NCI-H524 (cell line): ENCODE results near the gene TTLL3.

Source experiments
- DNase-seq, 2 experiments: peaks; one replicate each; lab custom pipeline; 2025; lab: John Stamatoyannopoulos, UW

TTLL3 gene

DNA sequence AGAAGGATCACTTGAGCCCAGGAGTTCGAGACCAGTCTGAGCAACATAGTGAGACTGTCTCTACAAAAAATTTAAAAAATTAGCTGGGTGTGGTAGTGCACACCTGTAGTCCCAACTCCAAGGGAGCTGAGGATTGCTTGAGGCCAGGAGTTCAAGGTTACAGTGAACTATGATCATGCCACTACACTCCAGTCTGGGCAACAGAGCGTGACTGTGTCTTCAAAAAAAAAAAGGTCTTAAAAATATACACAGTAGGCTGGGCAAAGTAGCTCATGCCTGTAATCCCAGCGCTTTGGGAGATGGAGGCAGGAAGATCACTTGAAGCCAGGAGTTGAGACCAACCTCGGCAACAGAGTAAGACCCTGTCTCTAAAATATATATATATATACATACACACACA, 29.2 kb upstream of the TTLL3 start:
- no peak for DNase-seq

DNA sequence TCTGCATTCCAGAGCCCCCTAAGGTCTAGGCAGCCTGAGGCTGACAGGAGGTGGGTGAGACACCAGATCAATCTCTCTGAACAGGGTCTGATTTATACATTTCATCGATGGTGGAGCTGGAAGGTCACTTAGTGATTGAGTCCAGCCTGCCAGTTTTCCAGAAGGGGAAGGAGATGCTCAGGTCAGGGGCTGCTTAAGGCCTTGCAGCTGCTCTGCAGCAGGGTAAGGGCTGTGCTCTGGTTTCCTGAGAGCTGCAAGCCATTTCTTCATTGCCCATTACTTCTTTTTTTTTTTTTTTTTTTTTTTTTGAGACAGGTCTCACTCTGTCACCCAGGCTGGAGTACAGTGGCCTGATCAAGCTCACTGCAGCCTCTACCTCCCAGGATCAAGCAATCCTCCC, 28.5 kb upstream of the TTLL3 start:
- no peak for DNase-seq

DNA sequence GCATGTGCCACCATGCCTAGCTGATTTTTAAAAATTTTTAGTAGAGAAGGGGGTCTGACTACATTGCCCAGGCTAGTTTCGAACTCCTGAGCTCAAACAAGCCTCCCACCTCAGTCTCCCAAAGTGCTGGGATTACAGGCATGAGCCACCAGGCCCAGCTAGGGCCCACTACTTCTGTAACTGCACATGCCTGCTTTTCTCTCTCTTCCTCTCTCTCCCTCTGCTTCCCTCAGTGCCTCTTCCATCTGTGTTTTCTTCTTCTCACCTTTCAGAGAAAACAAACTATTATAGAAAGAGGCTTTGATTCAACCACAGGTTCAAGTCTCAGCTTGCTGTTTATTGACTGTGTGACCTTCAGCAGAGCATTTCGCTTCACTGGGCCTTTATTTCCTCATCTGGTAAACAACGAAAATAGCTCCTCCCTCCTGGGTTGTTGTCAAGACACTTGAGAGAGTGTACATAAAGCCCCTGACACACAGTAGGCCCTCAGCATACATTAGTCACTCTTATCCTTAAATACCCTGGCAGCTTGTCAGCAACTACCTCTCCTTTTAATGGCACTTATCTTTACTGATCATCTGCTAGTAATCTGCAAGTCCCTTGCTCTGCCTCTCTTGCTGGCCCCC, 28.0 kb upstream of the TTLL3 start:
- no peak for DNase-seq

DNA sequence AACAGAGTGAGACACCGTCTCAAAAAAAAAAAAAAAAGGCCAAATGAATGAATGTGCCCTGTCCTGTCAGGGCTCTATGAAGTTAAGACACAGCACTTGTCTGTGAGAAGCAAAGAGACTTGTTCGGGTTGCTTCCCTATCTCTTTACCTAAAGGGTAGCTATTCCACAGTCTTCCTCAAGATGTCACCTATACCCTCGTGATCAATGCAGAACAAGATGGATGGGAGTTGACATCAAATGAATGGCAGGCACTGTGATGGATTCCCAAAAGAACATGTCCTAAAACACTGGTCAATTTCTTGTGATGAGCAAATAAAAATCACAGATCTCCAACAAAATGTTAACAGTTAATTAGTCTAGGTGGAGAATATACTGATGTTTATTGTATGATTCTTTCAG, 27.3 kb upstream of the TTLL3 start:
- peak in 1 of 2 experiments; percentile 41 for DNase-seq

DNA sequence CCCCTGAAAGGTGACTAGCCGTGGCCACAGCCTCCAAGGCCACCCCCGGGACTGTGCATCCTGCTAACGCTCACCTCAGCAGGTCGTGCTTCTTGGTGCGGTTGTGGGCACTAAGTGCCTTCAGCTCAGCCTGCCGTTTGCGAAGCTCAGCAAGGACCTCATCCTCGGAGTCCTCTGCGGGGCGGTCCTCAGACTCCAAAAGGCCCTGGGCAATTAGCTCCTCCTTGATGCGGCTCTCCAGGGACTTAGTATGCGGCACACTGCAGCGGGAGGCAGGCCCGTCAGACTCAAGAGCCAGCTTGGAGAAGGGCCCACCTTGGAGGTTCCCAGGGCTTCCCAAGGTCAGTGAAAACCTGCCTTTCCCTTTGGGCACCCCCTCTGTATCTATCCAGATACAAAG, 26.1 kb upstream of the TTLL3 start:
- DNase-seq, result no peak

DNA sequence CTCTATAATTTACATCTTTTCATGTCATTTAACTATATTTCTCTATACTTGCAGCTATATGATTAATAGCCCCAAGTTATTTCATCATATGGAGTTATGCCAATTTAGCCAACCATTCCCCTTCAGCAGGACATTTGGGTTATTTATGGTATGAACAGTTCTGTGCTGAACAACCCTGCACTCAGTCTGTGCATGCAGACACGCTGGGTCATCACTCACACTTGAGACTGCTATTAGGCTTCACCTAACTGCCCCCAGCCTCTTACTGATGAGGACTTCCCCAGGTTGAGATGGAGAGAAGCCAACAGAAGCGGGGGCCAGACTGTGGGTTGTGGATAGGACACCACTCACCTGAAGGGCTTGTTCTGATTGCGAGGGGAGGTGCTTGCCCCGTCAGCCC, 25.1 kb upstream of the TTLL3 start:
- DNase-seq, result no peak

DNA sequence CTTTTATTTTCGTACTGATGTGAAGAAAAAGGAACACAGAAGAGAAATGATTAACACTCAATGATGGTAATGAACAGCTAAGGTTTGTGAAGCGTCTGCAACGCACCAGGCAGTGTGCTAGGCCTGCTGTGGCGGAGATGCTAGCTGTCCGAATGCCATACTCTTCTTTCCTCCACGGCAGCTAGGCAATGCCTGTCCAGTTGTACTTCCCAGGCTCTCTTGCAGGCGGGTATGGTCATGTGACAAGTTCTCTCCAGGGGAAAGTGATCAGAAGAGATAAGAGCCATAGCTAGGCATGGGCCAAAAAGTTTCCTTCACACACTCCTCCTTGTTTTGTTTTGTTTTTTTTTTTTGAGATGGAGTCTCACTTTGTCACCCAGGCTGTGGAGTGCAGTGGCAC, 24.5 kb upstream of the TTLL3 start:
- no peak for DNase-seq

DNA sequence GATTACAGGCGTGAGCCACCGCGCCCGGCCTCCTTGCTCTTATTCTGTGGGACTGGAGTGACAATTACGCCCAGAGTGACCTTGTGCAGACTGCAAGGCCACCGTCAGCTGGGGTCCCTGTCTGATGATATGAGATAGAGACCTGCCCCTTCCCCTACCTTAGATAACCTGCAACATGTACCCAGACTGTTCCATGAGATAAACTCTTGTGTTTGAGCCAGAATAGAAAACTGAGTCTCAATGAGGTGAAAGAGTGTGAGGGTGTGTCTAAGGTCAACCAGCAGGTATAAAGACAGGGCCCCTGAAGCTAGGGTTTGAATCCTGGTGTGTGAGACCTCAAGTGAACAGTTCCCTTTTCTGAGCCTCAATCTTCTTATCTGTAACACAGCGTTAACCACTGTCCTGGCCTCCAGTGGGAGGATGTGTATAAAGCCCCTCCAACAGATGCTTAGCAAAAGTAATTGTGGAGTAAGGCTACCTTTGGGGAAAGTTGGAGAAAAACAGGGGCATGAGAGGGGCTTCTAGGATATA, 23.8 kb upstream of the TTLL3 start:
- DNase-seq, result no peak

DNA sequence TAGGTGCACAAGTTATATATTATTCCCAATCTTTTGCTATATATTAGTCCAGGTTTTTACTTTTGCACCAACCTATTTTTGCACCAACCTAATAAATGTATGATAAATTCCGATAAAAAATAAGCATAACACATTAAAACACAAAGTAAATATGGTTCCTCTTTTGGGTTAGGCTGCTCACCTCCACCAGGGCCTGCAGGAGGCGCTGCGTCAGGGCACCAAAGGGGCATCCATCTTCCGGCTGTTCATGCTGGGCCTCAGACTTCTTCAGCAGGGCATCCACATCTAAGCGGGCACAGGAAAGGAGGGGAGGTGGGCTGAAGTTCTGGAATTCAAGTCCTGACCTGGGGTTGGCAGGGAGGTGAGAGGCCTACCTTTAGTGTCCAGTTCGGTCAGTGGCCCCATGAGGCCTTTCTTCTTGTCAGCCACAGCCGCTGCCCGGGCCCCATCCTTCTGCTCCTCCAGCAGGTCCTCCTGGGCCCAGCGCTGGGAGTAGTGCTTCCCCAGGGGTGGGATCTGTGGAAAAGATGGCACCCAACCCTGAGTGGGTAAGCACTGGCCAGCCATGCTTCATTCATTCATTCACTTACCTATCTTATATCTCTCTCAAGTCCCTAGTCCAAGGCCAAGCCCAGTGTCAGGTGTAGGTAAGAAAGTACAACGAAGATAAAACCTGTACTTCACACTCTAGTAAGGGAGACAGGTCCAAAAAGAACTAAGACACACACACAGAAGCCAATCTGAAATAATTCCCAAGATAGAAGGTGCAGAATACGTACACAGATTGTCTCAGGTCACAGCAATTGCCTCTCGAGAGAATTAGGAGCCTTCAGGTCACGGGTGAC, 23.0 kb upstream of the TTLL3 start:
- no peak for DNase-seq

DNA sequence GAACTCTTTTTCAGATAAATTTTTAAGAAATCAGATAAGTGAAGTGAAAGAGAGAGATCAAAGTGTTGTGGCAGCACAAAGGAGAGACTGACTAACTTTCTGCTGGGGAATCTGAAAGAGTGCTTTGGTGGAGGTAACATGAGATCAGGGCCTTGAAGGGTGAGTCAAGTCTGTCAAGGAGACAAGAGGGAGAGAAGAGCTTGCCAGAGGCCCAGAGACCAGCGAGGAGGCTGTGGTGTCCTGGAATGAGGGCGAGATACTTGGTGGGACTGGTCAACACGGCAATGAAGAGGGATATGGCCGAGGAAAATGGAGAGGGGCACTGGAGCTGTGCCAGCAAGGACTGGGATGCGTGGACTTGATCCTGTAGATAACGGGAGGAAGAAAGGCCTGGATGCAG, 22.3 kb upstream of the TTLL3 start:
- no peak for DNase-seq

DNA sequence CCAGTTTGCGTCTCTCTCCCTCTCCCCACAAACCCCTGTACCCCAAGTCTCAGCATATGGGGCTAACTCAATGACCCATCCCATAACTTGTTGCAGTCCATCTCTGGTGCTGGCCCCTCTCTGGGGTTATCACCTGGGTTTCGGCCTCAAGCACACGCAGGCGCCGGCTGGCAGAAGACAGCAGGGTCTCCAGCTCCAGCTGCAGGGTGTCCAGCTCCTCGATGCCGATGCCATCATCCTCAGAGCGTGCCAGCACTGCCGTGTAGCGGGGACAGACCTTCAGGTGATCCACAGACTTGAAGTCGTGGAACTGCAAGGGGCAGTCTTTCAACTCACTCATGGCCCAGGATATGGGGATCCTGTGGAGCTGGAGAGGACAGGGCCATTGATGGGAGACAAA, 18.9 kb upstream of the TTLL3 start:
- DNase-seq, result no peak

DNA sequence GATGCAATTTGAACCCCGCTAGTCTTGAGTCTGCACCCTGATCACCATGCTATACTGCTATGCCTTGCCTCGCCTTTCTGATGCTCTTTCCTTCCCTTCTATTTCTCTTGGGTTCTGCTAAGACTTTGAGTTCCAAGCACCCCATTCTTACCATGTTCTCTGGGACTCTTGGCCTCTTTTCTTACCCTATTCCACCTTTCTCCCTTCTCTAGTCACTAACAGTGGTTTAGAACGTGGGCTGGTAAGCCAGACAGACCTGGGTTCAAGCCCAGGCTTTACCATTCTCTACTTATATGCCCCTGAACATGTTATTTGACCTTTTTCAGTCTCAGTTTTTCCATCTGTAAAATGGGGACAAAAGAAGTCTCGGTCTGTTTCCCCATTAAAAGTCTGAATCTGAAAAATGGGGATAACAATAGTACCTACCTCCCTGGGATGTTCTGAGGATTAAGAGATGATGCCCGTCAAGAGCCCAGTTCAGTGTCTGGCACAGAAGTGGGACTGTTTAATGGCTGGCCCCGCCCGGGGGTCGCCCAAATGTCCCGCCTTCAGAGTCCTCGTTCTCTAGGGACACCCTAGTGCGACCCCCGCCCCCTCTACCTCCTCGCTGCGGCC, 18.2 kb upstream of the TTLL3 start:
- DNase-seq, result no peak

DNA sequence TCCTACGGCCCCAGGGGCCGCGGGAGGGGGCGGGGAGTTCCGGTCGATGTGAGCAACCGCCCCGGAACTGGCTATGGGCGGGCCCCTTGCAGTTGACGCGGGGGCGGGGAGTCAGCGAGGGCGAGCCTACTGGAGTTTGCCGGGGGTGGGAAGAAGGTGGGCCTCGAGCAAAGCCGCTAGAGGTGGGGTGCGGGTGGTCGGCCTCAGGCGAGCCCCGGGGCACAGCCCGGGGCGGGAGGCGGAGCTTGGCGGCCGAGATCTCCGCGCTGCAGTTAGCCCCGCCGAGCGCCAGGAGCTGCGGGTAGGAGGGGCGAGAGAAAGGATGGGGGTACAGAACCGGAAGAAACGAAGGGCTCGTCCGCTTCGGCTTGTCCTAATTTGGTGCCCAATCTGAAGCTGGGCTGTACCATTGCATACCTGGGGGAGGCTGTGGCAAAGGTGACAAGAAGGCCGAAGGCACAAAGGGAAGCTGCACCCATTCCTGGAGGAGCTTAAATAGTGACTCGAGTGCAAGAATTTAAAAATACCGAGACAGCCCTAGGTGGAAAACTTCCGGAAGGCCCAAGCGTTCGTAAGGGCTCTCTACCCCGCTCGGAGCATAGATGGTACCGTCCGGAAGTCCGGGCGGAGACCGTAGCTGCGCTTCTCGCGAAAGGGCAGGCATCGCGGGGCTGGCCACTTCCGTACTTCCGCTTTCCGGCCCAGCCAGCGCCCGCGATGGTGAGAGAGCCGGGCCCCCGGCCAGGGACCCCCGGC, 17.5 kb upstream of the TTLL3 start, which contains the start of the genes ARPC4 and TADA3:
TSS of gene ARPC4 (plus strand) at position 678 of the 756 bp plus-strand sequence. CDS start at position 718, 40 bp downstream.
TSS of gene TADA3 (minus strand) at position 69 of the 756 bp plus-strand sequence. CDS start 1,007 bp downstream, outside the sequence.
- DNase-seq, result peak; percentile 92 to 94

DNA sequence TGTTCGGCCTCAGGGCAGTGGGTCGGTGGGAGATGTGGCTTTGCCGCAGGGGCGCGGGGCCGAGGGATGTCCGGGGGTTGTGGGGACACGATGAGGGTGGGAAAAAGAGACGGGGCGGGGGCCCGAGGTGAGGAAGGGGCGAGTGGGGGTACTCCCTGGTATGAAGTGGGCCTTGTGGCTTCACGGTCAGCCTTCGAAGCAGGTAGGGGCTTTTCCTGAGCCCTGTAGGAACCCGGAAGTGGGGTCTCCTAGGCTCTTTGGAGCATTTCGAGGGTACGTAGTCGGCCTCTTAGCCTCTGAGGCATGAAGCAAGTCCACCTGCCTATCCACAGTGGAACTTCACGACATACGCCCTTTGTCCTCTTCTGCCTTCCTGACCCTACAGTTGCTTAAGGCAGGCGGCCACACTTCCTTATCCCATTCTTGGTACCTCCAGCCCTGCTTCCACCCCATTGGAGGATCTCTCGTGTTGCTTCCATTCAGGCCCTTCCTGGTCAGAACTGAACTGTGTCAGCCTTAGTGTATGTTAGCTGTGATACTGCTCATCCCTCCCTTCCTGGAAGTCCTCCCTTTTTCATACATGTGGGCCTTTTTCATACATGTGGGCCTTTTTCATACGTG, 16.8 kb upstream of the TTLL3 start:
- DNase-seq, result no peak

DNA sequence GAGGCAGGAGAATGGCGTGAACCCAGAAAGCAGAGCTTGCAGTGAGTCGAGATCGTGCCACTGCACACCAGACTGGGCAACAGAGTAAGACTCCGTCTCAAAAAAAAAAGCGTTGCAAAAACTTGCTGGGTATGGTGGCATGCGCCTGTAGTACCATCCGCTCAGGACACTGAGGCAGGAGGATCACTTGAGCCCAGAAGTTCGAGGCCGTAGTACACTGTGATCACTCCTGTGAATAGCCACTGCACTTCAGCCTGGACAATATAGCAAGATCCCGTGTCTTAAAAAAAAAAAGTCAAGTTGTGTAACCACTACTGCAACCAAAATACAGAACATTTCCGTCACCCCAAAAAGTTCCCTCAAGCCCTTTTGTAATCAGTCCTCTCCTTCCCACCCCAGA, 15.7 kb upstream of the TTLL3 start:
- DNase-seq, result no peak

DNA sequence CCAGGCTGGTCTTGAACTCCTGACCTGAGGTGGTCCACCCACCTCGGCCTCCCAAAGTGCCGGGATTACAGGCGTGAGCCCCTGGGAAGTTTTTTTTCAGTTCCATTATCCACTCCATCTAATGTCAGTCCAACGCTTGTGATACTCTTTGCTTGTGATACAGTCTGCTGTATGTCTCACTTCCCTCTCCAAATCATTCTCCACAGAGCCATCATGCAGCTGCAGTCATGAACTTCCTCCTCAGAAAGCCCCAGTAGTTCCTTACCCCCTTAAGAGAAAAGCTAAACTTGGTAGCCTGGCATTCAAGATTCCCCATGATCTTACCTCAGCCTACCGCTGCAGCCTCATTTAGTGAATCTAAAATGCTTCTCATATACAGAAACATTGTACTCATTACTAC, 14.9 kb upstream of the TTLL3 start:
- no peak for DNase-seq

DNA sequence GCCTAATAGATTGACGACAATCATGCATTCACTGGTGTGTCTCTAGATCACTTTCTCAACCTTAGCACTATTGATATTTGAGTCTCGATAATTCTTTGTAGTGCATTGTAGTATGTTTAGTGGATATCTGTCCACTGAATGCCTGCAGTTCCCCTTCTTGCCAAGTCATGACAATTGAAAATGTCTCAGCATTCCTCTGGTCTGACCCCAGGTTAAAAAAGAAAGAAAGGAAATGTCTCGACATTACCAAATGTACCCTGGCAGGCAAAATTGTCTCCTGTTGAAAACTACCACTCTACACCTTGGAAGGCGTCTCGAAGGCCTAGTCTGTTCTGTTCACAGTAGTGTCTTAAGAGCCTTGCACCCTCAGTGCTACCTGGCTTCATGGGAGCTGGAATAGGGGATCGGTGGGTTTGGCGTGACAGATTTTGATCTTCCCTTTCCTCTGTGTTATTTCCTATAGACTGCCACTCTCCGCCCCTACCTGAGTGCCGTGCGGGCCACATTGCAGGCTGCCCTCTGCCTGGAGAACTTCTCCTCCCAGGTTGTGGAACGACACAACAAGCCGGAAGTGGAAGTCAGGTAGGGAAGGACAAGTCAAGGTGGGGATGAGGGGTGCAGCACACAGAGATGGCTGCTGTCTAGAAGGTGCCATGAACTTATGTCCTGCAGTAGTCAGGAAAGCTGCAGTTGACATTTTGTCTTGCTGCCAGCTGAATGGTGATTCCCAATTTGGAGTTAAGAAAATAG, 12.7 kb upstream of the TTLL3 start:
- DNase-seq, result no peak

DNA sequence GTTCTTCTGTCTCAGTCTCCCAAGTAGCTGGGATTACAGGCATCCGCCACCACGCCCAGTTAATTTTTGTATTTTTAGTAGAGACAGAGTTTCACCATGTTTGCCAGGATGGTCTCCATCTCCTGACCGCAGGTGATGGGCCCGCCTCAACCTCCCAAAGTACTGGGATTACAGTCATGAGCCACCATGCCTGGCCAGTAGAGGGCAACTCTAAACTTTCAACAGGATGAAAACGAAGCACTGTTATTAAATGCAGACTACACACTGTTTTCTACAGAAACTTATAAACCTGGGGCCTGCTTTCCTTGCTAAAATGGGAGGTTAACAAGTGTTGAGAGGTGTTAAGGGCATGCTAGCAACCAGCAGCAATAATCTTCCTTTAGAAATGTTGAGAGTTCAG, 9.5 kb upstream of the TTLL3 start:
- DNase-seq, result no peak

DNA sequence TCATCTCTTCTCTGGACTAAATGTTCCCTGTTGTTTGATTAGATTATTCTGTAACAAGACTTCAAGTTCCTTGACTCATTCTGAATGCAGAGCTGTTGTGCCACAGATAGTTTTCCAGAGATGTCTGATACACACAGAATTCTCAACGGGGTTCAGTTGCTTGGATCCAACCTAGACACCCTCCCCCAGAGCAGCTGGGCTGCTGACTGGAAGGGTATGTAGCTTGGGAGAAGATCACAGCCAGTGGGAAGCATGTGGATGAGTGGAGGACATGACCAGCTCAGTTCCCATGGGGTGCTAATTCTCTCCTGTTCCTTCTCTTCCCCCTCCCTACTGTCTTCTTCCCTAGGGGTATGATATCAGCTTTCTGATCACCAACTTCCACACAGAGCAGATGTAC, 6.6 kb upstream of the TTLL3 start:
- no peak for DNase-seq

DNA sequence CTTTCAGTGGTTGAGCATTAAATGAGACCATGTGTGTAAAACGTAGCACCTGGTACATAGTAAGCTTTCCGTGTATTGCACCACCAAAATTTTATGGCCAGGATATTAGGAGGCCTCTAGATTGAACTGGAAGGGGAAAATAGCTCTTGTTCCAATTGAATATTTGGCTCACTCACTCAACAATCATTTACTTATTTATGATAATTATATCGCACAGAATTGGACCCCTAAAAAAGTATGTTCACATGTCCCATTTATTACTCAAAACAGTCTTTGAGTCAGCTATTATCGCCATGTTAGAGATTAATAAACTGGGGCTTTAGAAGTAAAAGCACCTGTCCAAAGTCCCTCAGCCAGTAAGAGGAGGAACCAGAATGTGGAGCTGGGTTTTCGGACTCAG, 5.1 kb upstream of the TTLL3 start:
- no peak for DNase-seq

DNA sequence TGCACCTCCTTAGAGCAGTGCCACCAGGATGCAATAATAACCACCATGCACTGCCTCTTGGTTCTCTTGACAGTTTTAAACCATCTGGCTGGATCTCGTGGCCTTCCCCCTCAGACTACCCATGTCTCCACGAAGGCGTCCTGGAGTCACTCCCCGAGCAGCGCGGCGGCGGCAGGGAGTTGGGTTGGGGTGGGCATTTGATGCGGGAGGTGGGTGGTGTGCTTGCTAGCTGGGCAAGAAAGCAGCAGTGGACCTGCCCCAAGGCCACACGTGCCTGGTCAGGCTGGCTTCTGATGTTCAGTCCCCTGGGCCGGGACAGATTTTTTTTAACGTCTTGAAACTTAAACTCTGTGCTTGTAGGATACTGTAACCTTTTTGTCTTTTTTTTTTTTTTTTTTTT, 3.9 kb upstream of the TTLL3 start:
- DNase-seq, result no peak
